Activated CD4-positive, alpha-beta T cell treated with anti-CD3 and anti-CD28 coated beads for 48 hours (primary cell): ENCODE measurements around the gene PI16.
"Not testable (repeated sequence)": the region's sequence is repeated elsewhere in the genome, so short reads cannot be mapped to it uniquely, and the experiment has no call there.

ENCODE experiments used
- DNase-seq: peaks from one replicate; pipeline ENCODE4 v3.0.0-alpha.2; 2020

Gene PI16

GRCh38 chr6:36929152-36929551, 25.4 kb upstream of the PI16 start:
- no peak for DNase-seq

- no peak for DNase-seq
Measured at GRCh38 chr6:36929607-36930006, 24.9 kb upstream of the PI16 start.

- DNase-seq, result no peak
Measured at GRCh38 chr6:36930483-36930882, 24.1 kb upstream of the PI16 start.

GRCh38 chr6:36933102-36933501, 21.4 kb upstream of the PI16 start:
- no peak for DNase-seq

- no peak for DNase-seq
Measured at GRCh38 chr6:36933519-36933918, 21.0 kb upstream of the PI16 start.

- no peak for DNase-seq
Measured at GRCh38 chr6:36934901-36935300, 19.6 kb upstream of the PI16 start.

GRCh38 chr6:36936824-36937223, 17.7 kb upstream of the PI16 start:
- DNase-seq, result no peak

GRCh38 chr6:36937896-36938295, 16.6 kb upstream of the PI16 start:
- no peak for DNase-seq

- no peak for DNase-seq
Measured at GRCh38 chr6:36938536-36938935, 16.0 kb upstream of the PI16 start.

GRCh38 chr6:36939005-36939404, 15.5 kb upstream of the PI16 start:
- DNase-seq, result not testable (repeated sequence)

GRCh38 chr6:36940027-36940426, 14.5 kb upstream of the PI16 start:
- DNase-seq, result no peak

- not testable (repeated sequence) for DNase-seq
Measured at GRCh38 chr6:36941561-36941960, 13.0 kb upstream of the PI16 start.

- DNase-seq, result not testable (repeated sequence)
Measured at GRCh38 chr6:36942329-36942728, 12.2 kb upstream of the PI16 start.

- no peak for DNase-seq
Measured at GRCh38 chr6:36944650-36945049, 9.9 kb upstream of the PI16 start.

GRCh38 chr6:36945301-36945700, 9.2 kb upstream of the PI16 start:
- no peak for DNase-seq

- no peak for DNase-seq
Measured at GRCh38 chr6:36946526-36946925, 8.0 kb upstream of the PI16 start.

GRCh38 chr6:36947570-36948351, 6.8 kb upstream of the PI16 start:
- DNase-seq, result no peak

GRCh38 chr6:36949076-36949475, 5.5 kb upstream of the PI16 start:
- not testable (repeated sequence) for DNase-seq

GRCh38 chr6:36949636-36950035, 4.9 kb upstream of the PI16 start:
- no peak for DNase-seq

GRCh38 chr6:36953931-36954261, 642 bp upstream of the PI16 start:
- DNase-seq, result no peak

- no peak for DNase-seq
Measured at GRCh38 chr6:36955136-36955535, 598 bp downstream of the PI16 start.

GRCh38 chr6:36955671-36956445, 1.3 kb downstream of the PI16 start:
- DNase-seq, result no peak

GRCh38 chr6:36956446-36956820, 1.9 kb downstream of the PI16 start:
- no peak for DNase-seq

GRCh38 chr6:36957773-36958271, 3.3 kb downstream of the PI16 start:
- DNase-seq, result no peak
